Dendritic cell treated with granulocyte-macrophage colony-stimulating factor and Interleukin-4, amounts not matched to agents 40 ng/mL and 50 ng/mL, for 4 days (primary cell): Measurements from ENCODE around the gene DHX40.

ENCODE experiments used
- H3K27ac Mint-ChIP-seq: one replicate; pipeline ENCODE4 v1.8.0; 2022; ENCODE audit warnings: mild to moderate bottlenecking, mixed read lengths
- H3K27me3 Mint-ChIP-seq: one replicate; pipeline ENCODE4 v1.8.0; 2022; ENCODE audit warnings: mild to moderate bottlenecking, mixed read lengths
- H3K36me3 Mint-ChIP-seq: one replicate; pipeline ENCODE4 v1.8.0; 2022; ENCODE audit warnings: low read depth, mixed read lengths
- H3K4me1 Mint-ChIP-seq: one replicate; pipeline ENCODE4 v1.8.0; 2022; ENCODE audit warnings: low read depth, mixed read lengths
- H3K4me3 Mint-ChIP-seq: one replicate; pipeline ENCODE4 v1.8.0; 2022; ENCODE audit warnings: mild to moderate bottlenecking, moderate library complexity, mixed read lengths
- H3K9me3 Mint-ChIP-seq: one replicate; pipeline ENCODE4 v1.8.0; 2022; ENCODE audit warnings: mixed read lengths
- intact Hi-C: fragments of 100-400 bp; cut with micrococcal nuclease; formaldehyde crosslinking; loops from one replicate; pipeline ENCODE4 v1.15.0; 2022

Gene DHX40

GRCh38 chr17:59627770-59628171, 62.4 kb downstream of the DHX40 start:
- H3K36me3 Mint-ChIP-seq, result peaks cover 44% of the 10 kb centered on the region
- intact Hi-C loops, result no loop called here

DNA sequence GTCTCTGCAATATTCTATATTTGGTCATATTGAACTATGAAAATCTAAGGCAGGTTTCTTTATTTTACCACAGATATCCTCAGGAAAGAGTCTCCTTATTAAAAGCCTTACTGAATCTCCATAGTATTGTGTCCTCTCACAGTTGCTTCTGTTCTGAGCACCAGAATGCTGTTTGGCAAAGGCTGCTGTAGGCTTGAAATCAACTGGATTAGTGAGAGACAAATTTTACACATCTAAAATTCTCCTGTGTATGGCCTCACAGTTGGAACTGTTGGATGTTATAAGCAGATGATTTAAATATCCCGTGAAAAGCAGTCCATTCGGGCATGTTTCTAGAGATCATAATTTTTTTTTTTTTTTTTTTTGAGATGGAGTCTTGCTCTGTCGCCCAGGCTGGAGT, 63.8 kb downstream of the DHX40 start:
- intact Hi-C loops, result no loop called here
- Mint-ChIP-seq H3K4me3 (no peak overlapping the region), H3K4me1 (peaks cover 56% of the 10 kb centered on the region), H3K36me3 (peaks cover 39% of the 10 kb centered on the region), H3K27ac (peak overlapping the region; percentile 76), H3K9me3 (no peaks in the 10 kb centered on the region), H3K27me3 (no peaks in the 10 kb centered on the region)

More at GRCh38 chr17:59627770-59628171, 62.4 kb downstream of the DHX40 start:
- Mint-ChIP-seq H3K27ac (peak overlapping the region; percentile 76), H3K4me3 (peak overlapping the region; percentile 39), H3K4me1 (peaks cover 56% of the 10 kb centered on the region), H3K9me3 (no peaks in the 10 kb centered on the region), H3K27me3 (no peaks in the 10 kb centered on the region)

DNA sequence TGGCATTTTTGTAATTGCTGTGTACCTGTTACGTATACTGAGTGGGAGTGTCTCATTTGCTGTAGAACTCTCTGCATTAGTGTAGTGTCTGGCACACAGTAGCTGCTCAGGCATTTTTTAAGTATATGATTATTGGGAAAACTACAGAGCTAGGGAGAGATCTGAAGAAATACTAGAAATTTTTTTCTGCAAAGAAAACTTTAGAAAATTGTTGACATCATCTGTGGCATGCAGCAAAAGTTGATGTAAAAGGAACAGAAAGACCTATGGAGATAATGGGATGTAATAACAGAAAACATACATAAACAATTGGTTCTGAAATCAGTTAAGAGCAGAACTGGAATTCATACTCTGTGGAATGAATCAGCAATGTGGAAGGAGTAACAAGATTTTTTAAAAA, 65.9 kb downstream of the DHX40 start:
- Mint-ChIP-seq H3K27ac (peak overlapping the region; percentile 79), H3K4me3 (no peak overlapping the region), H3K36me3 (peaks cover 37% of the 10 kb centered on the region), H3K4me1 (peaks cover 57% of the 10 kb centered on the region), H3K27me3 (no peaks in the 10 kb centered on the region), H3K9me3 (no peaks in the 10 kb centered on the region)
- intact Hi-C loops, result no loop called here

DNA sequence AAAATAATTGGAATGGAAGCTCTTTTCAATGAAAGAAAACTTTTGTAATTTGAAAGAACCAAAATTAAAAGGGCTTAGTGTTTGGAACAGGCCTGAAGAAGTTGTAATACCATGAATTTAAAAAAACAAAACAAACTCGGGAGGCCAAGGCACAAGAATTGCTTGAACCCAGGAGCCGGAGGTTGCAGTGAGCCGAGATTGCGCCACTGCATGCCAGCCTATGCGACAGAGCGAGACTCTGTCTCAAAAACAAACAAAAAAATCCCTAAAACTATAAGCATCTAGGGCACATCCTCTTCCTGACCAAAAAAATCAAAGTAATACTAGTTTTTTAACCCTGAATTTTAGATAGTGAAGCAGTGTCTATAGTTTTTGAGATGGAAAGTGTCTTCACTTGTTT, 67.0 kb downstream of the DHX40 start:
- Mint-ChIP-seq H3K9me3 (no peaks in the 10 kb centered on the region), H3K4me1 (peaks cover 57% of the 10 kb centered on the region), H3K27ac (peak overlapping the region; percentile 79), H3K36me3 (peaks cover 41% of the 10 kb centered on the region), H3K4me3 (no peak overlapping the region), H3K27me3 (no peaks in the 10 kb centered on the region)
- intact Hi-C loops, result no loop called here

GRCh38 chr17:59633658-59634359, 68.4 kb downstream of the DHX40 start:
- H3K9me3 Mint-ChIP-seq, result no peaks in the 10 kb centered on the region
- no peaks in the 10 kb centered on the region for H3K27me3 Mint-ChIP-seq
- intact Hi-C loops, result loop anchor here (1.0 kb wide), 1 partner anchor 13 kb away; no protein-coding TSS in a partner anchor
- peak overlapping the region; percentile 79 for H3K27ac Mint-ChIP-seq
- peaks cover 41% of the 10 kb centered on the region for H3K36me3 Mint-ChIP-seq
- no peak overlapping the region for H3K4me3 Mint-ChIP-seq
- H3K4me1 Mint-ChIP-seq, result peaks cover 51% of the 10 kb centered on the region

DNA sequence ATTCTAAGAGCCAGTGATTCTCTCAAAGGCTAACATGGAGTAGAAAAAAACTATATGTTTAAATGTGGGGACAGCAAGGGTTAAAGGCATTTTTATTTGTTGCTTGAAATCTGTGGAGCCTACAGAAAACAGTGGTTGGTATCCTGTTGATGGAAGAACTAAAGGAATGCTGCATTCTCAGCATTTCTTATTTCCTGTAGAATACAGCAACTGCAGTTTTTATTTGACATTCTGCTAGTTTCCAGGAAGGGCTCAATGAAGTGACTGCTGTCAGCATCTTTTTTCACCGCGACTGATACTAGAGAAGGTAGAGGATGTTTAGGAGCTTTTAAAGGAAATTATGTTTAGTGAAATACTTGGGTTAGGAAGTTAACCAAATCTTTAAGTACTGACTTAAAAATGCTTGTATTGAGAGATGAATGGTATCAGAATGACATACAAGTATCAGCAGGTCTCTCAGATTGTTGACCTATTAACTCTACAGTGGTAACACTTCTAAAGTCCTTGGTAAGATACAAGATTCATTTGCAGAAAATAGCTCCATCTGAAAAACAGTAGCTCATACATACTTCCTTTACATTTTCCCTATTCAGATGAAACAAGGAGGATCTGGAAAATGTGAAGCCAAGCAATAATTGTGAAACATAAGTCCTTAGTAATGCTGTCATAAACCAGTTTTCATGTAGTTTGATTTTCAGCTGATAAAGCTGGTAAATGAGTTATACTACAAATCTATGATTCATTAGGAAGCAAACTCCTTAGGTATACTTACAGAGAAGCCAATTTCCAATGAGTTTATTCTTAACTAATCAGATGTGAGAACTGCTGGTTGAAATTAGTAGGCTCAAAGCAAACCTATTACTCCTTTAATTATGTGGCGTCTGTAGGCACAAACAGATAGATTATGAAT, 69.5 kb downstream of the DHX40 start:
- Mint-ChIP-seq H3K27me3 (no peaks in the 10 kb centered on the region), H3K4me1 (peaks cover 46% of the 10 kb centered on the region), H3K4me3 (peak overlapping the region; percentile 30), H3K27ac (peak overlapping the region; percentile 79), H3K9me3 (no peaks in the 10 kb centered on the region), H3K36me3 (peaks cover 30% of the 10 kb centered on the region)
- intact Hi-C loops, result loop anchor here (1.0 kb wide), 1 partner anchor 14 kb away; no protein-coding TSS in a partner anchor

DNA sequence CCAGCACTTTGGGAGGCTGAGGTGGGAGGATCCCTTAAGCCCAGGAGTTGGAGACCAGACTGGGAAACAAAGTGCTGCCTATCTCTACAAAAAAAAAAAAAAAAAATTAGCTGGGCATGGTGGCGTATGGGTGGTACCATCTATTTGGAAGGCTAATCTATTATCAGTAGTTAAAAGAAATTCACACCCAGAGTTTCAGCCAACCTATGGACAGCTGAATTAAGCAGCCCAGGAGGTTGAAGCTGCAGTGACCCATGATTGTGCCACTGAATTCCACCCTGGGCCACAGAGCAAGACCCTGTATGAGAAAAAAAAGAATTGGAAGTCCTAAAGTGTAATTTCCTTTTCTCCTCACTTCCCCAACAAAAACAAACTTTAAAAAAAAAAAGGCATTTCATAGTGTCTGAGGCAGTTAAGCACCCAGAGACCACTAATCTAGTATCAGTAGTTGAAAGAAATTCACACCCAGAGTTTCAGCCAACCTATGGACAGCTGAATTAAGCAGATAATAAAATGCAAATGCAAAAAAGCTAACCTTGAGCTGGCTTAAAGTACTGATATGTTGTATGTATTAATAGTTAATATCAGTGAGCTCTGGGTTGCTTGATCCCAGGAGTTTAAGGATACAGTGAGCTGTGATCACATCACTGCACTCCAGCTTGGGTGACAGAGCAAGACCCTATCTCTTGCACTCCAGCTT, 72.4 kb downstream of the DHX40 start:
- no peaks in the 10 kb centered on the region for H3K9me3 Mint-ChIP-seq
- peaks cover 47% of the 10 kb centered on the region for H3K4me1 Mint-ChIP-seq
- H3K27ac Mint-ChIP-seq, result peak overlapping the region; percentile 57

GRCh38 chr17:59638553-59638952, 73.1 kb downstream of the DHX40 start:
- peaks cover 50% of the 10 kb centered on the region for H3K4me1 Mint-ChIP-seq
- peak overlapping the region; percentile 57 for H3K27ac Mint-ChIP-seq
- H3K9me3 Mint-ChIP-seq, result no peaks in the 10 kb centered on the region
- intact Hi-C loops, result no loop called here
- H3K27me3 Mint-ChIP-seq, result no peaks in the 10 kb centered on the region
- peaks cover 40% of the 10 kb centered on the region for H3K36me3 Mint-ChIP-seq
- H3K4me3 Mint-ChIP-seq, result no peak overlapping the region

More for the DNA sequence above, 72.4 kb downstream of the DHX40 start:
- peak overlapping the region; percentile 7 for H3K4me3 Mint-ChIP-seq
- peaks cover 32% of the 10 kb centered on the region for H3K36me3 Mint-ChIP-seq
- intact Hi-C loops, result no loop called here
- H3K27me3 Mint-ChIP-seq, result no peaks in the 10 kb centered on the region

DNA sequence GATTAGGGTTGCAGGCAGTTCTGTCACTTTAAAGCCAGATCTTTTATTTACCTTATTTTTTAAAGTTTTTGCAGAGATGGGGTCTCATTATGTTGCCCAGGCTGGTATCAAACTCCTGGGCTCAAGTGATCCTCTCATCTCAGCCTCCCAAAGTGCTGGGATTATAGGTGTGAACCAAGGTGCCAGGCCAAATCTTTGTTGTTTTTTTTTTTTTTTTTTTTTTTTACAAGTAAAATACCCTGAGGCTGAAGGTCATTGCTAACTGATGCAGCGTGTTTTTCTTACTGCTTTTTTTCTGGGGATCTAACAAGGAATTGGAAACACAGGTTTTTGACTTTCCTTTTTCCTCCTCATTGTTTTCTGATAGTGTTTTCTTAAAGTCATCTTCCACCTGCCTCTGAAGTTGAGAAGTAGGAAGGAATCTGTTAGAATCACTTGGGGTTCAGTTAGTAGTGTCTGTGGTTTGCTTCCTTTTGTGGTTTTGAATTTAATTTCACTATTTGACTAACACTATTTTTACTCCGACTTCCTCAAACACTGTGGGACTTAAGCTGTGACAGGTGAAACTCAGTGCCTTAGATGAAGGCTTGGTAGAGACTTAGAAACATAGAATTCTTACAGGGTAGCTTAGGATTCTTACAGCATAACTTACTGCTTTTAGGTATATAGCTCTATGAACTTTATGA, 76.5 kb downstream of the DHX40 start:
- Mint-ChIP-seq H3K4me1 (peaks cover 57% of the 10 kb centered on the region), H3K27ac (peak overlapping the region; percentile 15), H3K4me3 (peak overlapping the region; percentile 7), H3K27me3 (no peaks in the 10 kb centered on the region), H3K36me3 (peaks cover 58% of the 10 kb centered on the region), H3K9me3 (no peaks in the 10 kb centered on the region)
- intact Hi-C loops, result no loop called here

- intact Hi-C loops, result no loop called here
- Mint-ChIP-seq H3K9me3 (no peaks in the 10 kb centered on the region), H3K4me1 (peaks cover 57% of the 10 kb centered on the region), H3K36me3 (peaks cover 63% of the 10 kb centered on the region), H3K4me3 (peak overlapping the region; percentile 1), H3K27ac (peak overlapping the region; percentile 15), H3K27me3 (no peaks in the 10 kb centered on the region)
Observed at GRCh38 chr17:59642565-59642964, 77.2 kb downstream of the DHX40 start.

- H3K27ac Mint-ChIP-seq, result peak overlapping the region; percentile 15
Observed at GRCh38 chr17:59643159-59644140, 78.0 kb downstream of the DHX40 start.

DNA sequence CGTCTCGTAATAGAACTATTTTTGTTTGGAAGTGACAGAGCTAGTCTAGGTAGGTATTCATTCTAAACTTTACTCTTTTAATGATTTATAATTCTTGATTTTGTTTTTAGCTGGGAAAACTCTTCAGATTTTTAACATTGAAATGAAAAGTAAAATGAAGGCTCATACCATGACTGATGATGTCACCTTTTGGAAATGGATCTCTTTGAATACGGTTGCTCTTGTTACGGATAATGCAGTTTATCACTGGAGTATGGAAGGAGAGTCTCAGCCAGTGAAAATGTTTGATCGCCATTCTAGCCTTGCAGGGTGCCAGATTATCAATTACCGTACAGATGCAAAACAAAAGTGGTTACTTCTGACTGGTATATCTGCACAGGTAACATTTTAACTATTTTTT, 81.9 kb downstream of the DHX40 start:
- H3K27me3 Mint-ChIP-seq, result no peaks in the 10 kb centered on the region
- no peak overlapping the region for H3K27ac Mint-ChIP-seq

More at GRCh38 chr17:59643159-59644140, 78.0 kb downstream of the DHX40 start:
- Mint-ChIP-seq H3K4me3 (no peak overlapping the region), H3K27me3 (no peaks in the 10 kb centered on the region), H3K36me3 (peaks cover 67% of the 10 kb centered on the region), H3K9me3 (no peaks in the 10 kb centered on the region), H3K4me1 (peaks cover 51% of the 10 kb centered on the region)
- intact Hi-C loops, result no loop called here

More for the DNA sequence above, 81.9 kb downstream of the DHX40 start:
- Mint-ChIP-seq H3K4me1 (peaks cover 40% of the 10 kb centered on the region), H3K9me3 (no peaks in the 10 kb centered on the region), H3K36me3 (peaks cover 92% of the 10 kb centered on the region), H3K4me3 (no peak overlapping the region)
- intact Hi-C loops, result no loop called here
